GM19351 (cell line): ENCODE measurements around the gene ERC1.
"Not testable (repeated sequence)": the region's sequence is repeated elsewhere in the genome, so short reads cannot be mapped to it uniquely, and the experiment has no call there.

Source experiments
- ATAC-seq: cut with Tn5 transposase; IDR thresholded peaks from one replicate; pipeline ENCODE4 v1.9.1; 2021; ENCODE audit warnings: mild to moderate bottlenecking, moderate library complexity; ENCODE audit not compliant: unreplicated experiment

Gene ERC1

GRCh38 chr12:1311145-1311544, 320.1 kb downstream of the ERC1 start:
- no peak for ATAC-seq

GRCh38 chr12:1313906-1314305, 322.9 kb downstream of the ERC1 start:
- no peak for ATAC-seq

GRCh38 chr12:1314523-1314922, 323.5 kb downstream of the ERC1 start:
- no peak for ATAC-seq

- ATAC-seq: not testable (repeated sequence)
Measured at GRCh38 chr12:1316991-1317390, 326.0 kb downstream of the ERC1 start.

GRCh38 chr12:1318327-1319031, 327.5 kb downstream of the ERC1 start:
- no peak for ATAC-seq

GRCh38 chr12:1319212-1319611, 328.2 kb downstream of the ERC1 start:
- ATAC-seq: no peak

- ATAC-seq: no peak
Measured at GRCh38 chr12:1320021-1320420, 329.0 kb downstream of the ERC1 start.

GRCh38 chr12:1322821-1323220, 331.8 kb downstream of the ERC1 start:
- ATAC-seq: no peak

- no peak for ATAC-seq
Measured at GRCh38 chr12:1324099-1324498, 333.1 kb downstream of the ERC1 start.

- no peak for ATAC-seq
Measured at GRCh38 chr12:1324910-1325309, 333.9 kb downstream of the ERC1 start.

- ATAC-seq: no peak
Measured at GRCh38 chr12:1325666-1326065, 334.6 kb downstream of the ERC1 start.

- no peak for ATAC-seq
Measured at GRCh38 chr12:1326258-1326657, 335.2 kb downstream of the ERC1 start.

- ATAC-seq: no peak
Measured at GRCh38 chr12:1328391-1328790, 337.4 kb downstream of the ERC1 start.

- ATAC-seq: no peak
Measured at GRCh38 chr12:1329784-1330476, 338.9 kb downstream of the ERC1 start.

- no peak for ATAC-seq
Measured at GRCh38 chr12:1330477-1330827, 339.4 kb downstream of the ERC1 start.

- no peak for ATAC-seq
Measured at GRCh38 chr12:1332327-1332726, 341.3 kb downstream of the ERC1 start.

- ATAC-seq: no peak
Measured at GRCh38 chr12:1338483-1339177, 347.6 kb downstream of the ERC1 start.

- ATAC-seq: not testable (repeated sequence)
Measured at GRCh38 chr12:1339178-1339541, 348.1 kb downstream of the ERC1 start.

GRCh38 chr12:1339618-1340319, 348.7 kb downstream of the ERC1 start:
- ATAC-seq: no peak

GRCh38 chr12:1341270-1341669, 350.2 kb downstream of the ERC1 start:
- ATAC-seq: not testable (repeated sequence)

GRCh38 chr12:1343422-1343821, 352.4 kb downstream of the ERC1 start:
- no peak for ATAC-seq
